CD14-positive monocyte (primary cell): Measurements from ENCODE around the gene CDYL2. TPM values are rescaled to one million over a fixed set of nuclear protein-coding genes. Genes with fewer than 3 reads are reported as not detected.

ENCODE experiments used
- DNase-seq, 3 donors: peaks; one replicate each; pipeline ENCODE4 v3.0.0-alpha.2; 2011 to 2022
- H2AFZ ChIP-seq: 2 replicates; pipeline ENCODE4 v1.6.0; 2012; ENCODE audit warnings: mild to moderate bottlenecking, low read depth, low read length, inconsistent platforms; ENCODE audit not compliant: insufficient read depth, poor library complexity, severe bottlenecking
- H3K27ac ChIP-seq, 2 donors: 1 replicate in 1 of 2; 2 replicates in 1 of 2; pipeline ENCODE4 v1.5.1; 2012 to 2013; ENCODE audit warnings: low read length in 2 of 2, control low read depth in 1 of 2, inconsistent platforms in 1 of 2, low read depth in 1 of 2, mild to moderate bottlenecking in 1 of 2
- H3K27me3 ChIP-seq, 2 donors: one replicate each; pipeline versions ENCODE4 v1.6.0 to v1.6.1; 2011 to 2013; ENCODE audit warnings: low read length in 2 of 2; ENCODE audit not compliant: control insufficient read depth in 2 of 2, insufficient read depth in 2 of 2
- H3K36me3 ChIP-seq, 2 donors: replicated peaks in 1 of 2; 1 replicate in 1 of 2; 2 replicates in 1 of 2; pipeline versions ENCODE4 v1.5.1 to v1.6.1; 2012 to 2013; ENCODE audit warnings: low read length in 2 of 2, control low read depth in 1 of 2, inconsistent platforms in 1 of 2, mild to moderate bottlenecking in 1 of 2; ENCODE audit not compliant: insufficient read depth in 2 of 2, control insufficient read depth in 1 of 2
- H3K4me1 ChIP-seq, 2 donors: 1 replicate in 1 of 2; 2 replicates in 1 of 2; pipeline versions ENCODE4 v1.5.1 to v1.6.1; 2012 to 2013; ENCODE audit warnings: low read length in 2 of 2, control low read depth in 1 of 2, inconsistent platforms in 1 of 2, mild to moderate bottlenecking in 1 of 2, moderate library complexity in 1 of 2; ENCODE audit not compliant: insufficient read depth in 2 of 2, control insufficient read depth in 1 of 2
- H3K4me2 ChIP-seq: replicated peaks from 2 replicates; pipeline ENCODE3; 2012; ENCODE audit warnings: low read length, moderate library complexity, mild to moderate bottlenecking; ENCODE audit not compliant: poor library complexity, severe bottlenecking; ENCODE audit errors: extremely low read depth
- H3K4me3 ChIP-seq, 3 experiments: fragments of 200-600 bp in 1 of 3; sonication (generic) in 1 of 3; replicated peaks in 1 of 3; 1 replicate in 2 of 3; 2 replicates in 1 of 3; pipeline ENCODE4 v1.5.1; 2011 to 2013; ENCODE audit warnings: low read length in 3 of 3, mild to moderate bottlenecking in 3 of 3, control low read depth in 2 of 3, low read depth in 2 of 3, inconsistent platforms in 1 of 3, moderate library complexity in 1 of 3
- H3K79me2 ChIP-seq: 2 replicates; pipeline ENCODE4 v1.6.0; 2012; ENCODE audit warnings: mild to moderate bottlenecking, control low read depth, inconsistent platforms, low read length, moderate library complexity; ENCODE audit not compliant: insufficient read depth
- H3K9ac ChIP-seq: 2 replicates; pipeline ENCODE4 v1.6.0; 2017; ENCODE audit warnings: low read length, mild to moderate bottlenecking; ENCODE audit not compliant: insufficient read depth, poor library complexity, severe bottlenecking
- H3K9me3 ChIP-seq, 2 donors: replicated peaks in 1 of 2; 1 replicate in 1 of 2; 2 replicates in 1 of 2; pipeline versions ENCODE4 v1.5.1 to v1.6.1; 2012 to 2013; ENCODE audit warnings: low read length in 2 of 2, control low read depth in 1 of 2; ENCODE audit not compliant: control insufficient read depth in 1 of 2, insufficient read depth in 1 of 2
- H4K20me1 ChIP-seq: 2 replicates; pipeline ENCODE4 v1.6.0; 2012; ENCODE audit warnings: mild to moderate bottlenecking, low read length, control low read depth, moderate library complexity; ENCODE audit not compliant: insufficient read depth
- H3K27ac Mint-ChIP-seq, 7 donors: one replicate each; pipeline ENCODE4 v1.8.0; 2020; ENCODE audit warnings: mild to moderate bottlenecking in 7 of 7, mixed read lengths in 7 of 7, moderate library complexity in 6 of 7, inconsistent platforms in 2 of 7
- H3K27me3 Mint-ChIP-seq, 3 donors: one replicate each; pipeline ENCODE4 v1.8.0; 2021 to 2022; ENCODE audit warnings: low read depth in 3 of 3, mild to moderate bottlenecking in 3 of 3, mixed read lengths in 3 of 3, moderate library complexity in 3 of 3, inconsistent platforms in 1 of 3
- H3K36me3 Mint-ChIP-seq, 2 donors: one replicate each; pipeline ENCODE4 v1.8.0; 2020; ENCODE audit warnings: mixed read lengths in 2 of 2, inconsistent platforms in 1 of 2, mild to moderate bottlenecking in 1 of 2
- H3K4me1 Mint-ChIP-seq: one replicate; pipeline ENCODE4 v1.8.0; 2020; ENCODE audit warnings: mild to moderate bottlenecking, mixed read lengths
- H3K4me3 Mint-ChIP-seq, 2 donors: one replicate each; pipeline ENCODE4 v1.8.0; 2020; ENCODE audit warnings: mild to moderate bottlenecking in 2 of 2, mixed read lengths in 2 of 2, moderate library complexity in 1 of 2
- H3K9me3 Mint-ChIP-seq, 7 donors: one replicate each; pipeline ENCODE4 v1.8.0; 2020 to 2022; ENCODE audit warnings: mixed read lengths in 7 of 7, mild to moderate bottlenecking in 6 of 7, moderate library complexity in 6 of 7, inconsistent platforms in 2 of 7
- CTCF ChIP-seq: fragments of 200-600 bp; IDR thresholded peaks from one replicate; pipeline ENCODE4 v1.8.0; 2022; ENCODE audit warnings: antibody characterized with exemption, mild to moderate bottlenecking
- WGBS: methylation state at CpG from one replicate; pipeline ENCODE4 v1.1.5; 2013; ENCODE audit warnings: missing lambda C conversion rate; ENCODE audit not compliant: insufficient coverage; 5-methylcytosine and 5-hydroxymethylcytosine counted together
- intact Hi-C, 2 donors: fragments of 100-400 bp; cut with micrococcal nuclease; formaldehyde crosslinking; loops; one replicate each; pipeline versions ENCODE4 v1.15.0 to v1.15.1; 2023
- polyA plus RNA-seq, 3 donors: library from polyadenylated mRNA; depleted of rRNA in 1 of 3; unstranded in 2 of 3; stranded (reverse) in 1 of 3; fragments of 300-500 nt in 2 of 3; fragments of >200 nt in 1 of 3; fragmentation: Illumina TruSeq in 2 of 3; gene quantifications; 1 replicate in 2 of 3; 2 replicates in 1 of 3; pipeline ENCODE4 v1.2.3, GENCODE V29; 2012 to 2021

The CDYL2 gene
- polyA plus RNA-seq, 3 donors, result 0.42 to 2.6 (median 0.93) TPM

GRCh38 chr16:80751167-80751566, 53.2 kb downstream of the CDYL2 start:
- intact Hi-C loops, result no loop called here
- Histone ChIP-seq H3K4me2 (no peak overlapping the region), H3K9me3 (no peaks in the 10 kb centered on the region), H3K4me3 (no peak overlapping the region), H3K27me3 (no peaks in the 10 kb centered on the region), H3K36me3 (no peaks in the 10 kb centered on the region), H3K9ac (no peak overlapping the region), H2AFZ (no peak overlapping the region), H3K4me1 (no peaks in the 10 kb centered on the region), H3K79me2 (no peaks in the 10 kb centered on the region), H3K27ac (no peak overlapping the region), H4K20me1 (peaks cover 5% of the 10 kb centered on the region)
- H3K4me1 Mint-ChIP-seq, result no peaks in the 10 kb centered on the region
- peak overlapping the region in 2 of 7 donors; percentile 40 to 68 for H3K27ac Mint-ChIP-seq
- peaks cover 0 to 4% of the 10 kb centered on the region in 2 donors for H3K36me3 Mint-ChIP-seq
- H3K27me3 Mint-ChIP-seq, result peaks cover 0 to 2% (median 0%) of the 10 kb centered on the region in 3 donors
- no peak for DNase-seq
- TF ChIP-seq CTCF, result no peak
- 82% methylated on average over 3 of the region's 3 CpGs for WGBS
- H3K9me3 Mint-ChIP-seq, result peaks cover 0 to 3% (median 0%) of the 10 kb centered on the region in 7 donors
- no peak overlapping the region for H3K4me3 Mint-ChIP-seq

- Histone ChIP-seq H3K27me3 (no peaks in the 10 kb centered on the region), H3K9ac (no peak overlapping the region), H3K36me3 (peaks cover 0 to 3% of the 10 kb centered on the region in 2 donors), H3K4me2 (no peak overlapping the region), H3K9me3 (peaks cover 0 to 8% of the 10 kb centered on the region in 2 donors), H3K79me2 (no peaks in the 10 kb centered on the region), H3K4me3 (no peak overlapping the region), H2AFZ (no peak overlapping the region), H3K27ac (no peak overlapping the region), H4K20me1 (peaks cover 5% of the 10 kb centered on the region), H3K4me1 (no peaks in the 10 kb centered on the region)
- no peak overlapping the region for H3K4me3 Mint-ChIP-seq
- DNase-seq, result no peak
- no peak for TF ChIP-seq CTCF
- H3K4me1 Mint-ChIP-seq, result peaks cover 7% of the 10 kb centered on the region
- peaks cover 0 to 2% (median 1%) of the 10 kb centered on the region in 3 donors for H3K27me3 Mint-ChIP-seq
- peaks cover 0 to 10% (median 8%) of the 10 kb centered on the region in 7 donors for H3K9me3 Mint-ChIP-seq
- peak overlapping the region in 1 of 7 donors; percentile 37 for H3K27ac Mint-ChIP-seq
- intact Hi-C loops, result no loop called here
- WGBS, result 100% methylated on average over 1 of the region's 4 CpGs
- H3K36me3 Mint-ChIP-seq, result peaks cover 8 to 10% of the 10 kb centered on the region in 2 donors
These were observed 58.2 kb downstream of the CDYL2 start for GRCh38 chr16:80746231-80746630.
